HG03469 (cell line): ENCODE measurements around the gene TXNDC5.

ENCODE experiments used
- ATAC-seq: cut with Tn5 transposase; IDR thresholded peaks from one replicate; pipeline ENCODE4 v1.9.1; 2021; ENCODE audit warnings: mild to moderate bottlenecking, moderate library complexity, moderate number of reproducible peaks; ENCODE audit not compliant: unreplicated experiment

Gene TXNDC5

GRCh38 chr6:7868926-7869325 lies 41.7 kb downstream of the TXNDC5 start:
- ATAC-seq = no peak

GRCh38 chr6:7866526-7866925 lies 44.1 kb downstream of the TXNDC5 start:
- ATAC-seq = no peak

GRCh38 chr6:7865781-7866180 lies 44.8 kb downstream of the TXNDC5 start:
- no peak for ATAC-seq

- ATAC-seq = no peak
Measured at GRCh38 chr6:7859591-7859990, 51.0 kb downstream of the TXNDC5 start.

GRCh38 chr6:7851780-7852179 lies 58.8 kb downstream of the TXNDC5 start:
- ATAC-seq = no peak

- no peak for ATAC-seq
Measured at GRCh38 chr6:7848229-7848628, 62.4 kb downstream of the TXNDC5 start.

GRCh38 chr6:7846966-7847818 lies 63.4 kb downstream of the TXNDC5 start:
- ATAC-seq = no peak

- no peak for ATAC-seq
Measured at GRCh38 chr6:7841781-7842468, 68.7 kb downstream of the TXNDC5 start.

- ATAC-seq = no peak
Measured at GRCh38 chr6:7836371-7837026, 74.1 kb downstream of the TXNDC5 start.

GRCh38 chr6:7833751-7834070 lies 76.9 kb downstream of the TXNDC5 start:
- ATAC-seq = no peak

GRCh38 chr6:7832904-7833750 lies 77.5 kb downstream of the TXNDC5 start:
- ATAC-seq = no peak
